GM18951 (cell line): ENCODE data around the gene MYH15.

Source experiments
- POLR2A ChIP-seq: IDR thresholded peaks from 4 replicates; pipeline ENCODE4 v1.6.1; 2011; ENCODE audit warnings: mild to moderate bottlenecking; ENCODE audit not compliant: insufficient read length, insufficient read depth; ENCODE audit errors: extremely low read depth
- in situ Hi-C: fragments of 300-500 bp; cut with MboI; formaldehyde crosslinking; loops from one replicate; pipeline ENCODE4 v1.12.0; 2022; ENCODE audit warnings: low sequenced_read_pairs, mixed read lengths, inconsistent platforms; ENCODE audit not compliant: unreplicated experiment

The MYH15 gene

GRCh38 chr3:108331792-108332191, 178.6 kb downstream of the MYH15 start:
- no peak for TF ChIP-seq POLR2A
- in situ Hi-C loops = no loop called here
